Panc1 (cell line): ENCODE results near the gene CFAP141. TPM values are rescaled to one million over a fixed set of nuclear protein-coding genes. Genes with fewer than 3 reads are reported as not detected.

ENCODE experiments used
- ATAC-seq: fragments of 200-7000 bp; cut with Tn5 transposase; 2 replicates; pipeline ENCODE4 v1.9.1; 2020; ENCODE audit warnings: mild to moderate bottlenecking, moderate library complexity
- BruUV-seq: library from RNA; stranded (reverse); fragments of 400-500 nt; replicated peaks from 2 replicates; lab custom pipeline; 2021; lab: Mats Ljungman, UMichigan
- CTCF ChIA-PET: fragments of 300-600 bp; sonication (Branson Sonifier 250); formaldehyde crosslinking; loops from one replicate; lab custom pipeline; 2022; ENCODE audit warnings: antibody characterized with exemption; lab: Charles Lee
- POLR2A ChIA-PET: fragments of 300-600 bp; sonication (Branson Sonifier 250); formaldehyde crosslinking; loops from one replicate; lab custom pipeline; 2022; ENCODE audit warnings: antibody characterized with exemption; lab: Charles Lee
- DNase-seq: peaks from one replicate; pipeline ENCODE4 v3.0.0-alpha.2; 2010; ENCODE audit warnings: low read depth, low spot score
- H3K27ac ChIP-seq: 2 replicates; pipeline ENCODE4 v1.5.1; 2011; ENCODE audit warnings: mild to moderate bottlenecking, low read length, inconsistent platforms
- H3K27me3 ChIP-seq: fragments of 200-500 bp; sonication (Bioruptor generic); 2 replicates; pipeline ENCODE4 v1.6.0; 2014; ENCODE audit warnings: low read length, inconsistent platforms; ENCODE audit not compliant: control insufficient read depth, insufficient read depth
- H3K36me3 ChIP-seq: fragments of 200-500 bp; sonication (Bioruptor generic); 2 replicates; pipeline ENCODE4 v1.5.1; 2014; ENCODE audit warnings: inconsistent platforms, mild to moderate bottlenecking, low read length, moderate library complexity; ENCODE audit not compliant: control insufficient read depth, insufficient read depth
- H3K4me1 ChIP-seq: 2 replicates; pipeline ENCODE4 v1.5.1; 2011; ENCODE audit warnings: inconsistent platforms, mild to moderate bottlenecking, low read length, moderate library complexity; ENCODE audit not compliant: control insufficient read depth, insufficient read depth
- H3K4me3 ChIP-seq, 2 experiments: 2 replicates each; pipeline ENCODE4 v1.5.1; 2011 to 2012; ENCODE audit warnings: low read depth in 2 of 2, low read length in 2 of 2, mild to moderate bottlenecking in 2 of 2, inconsistent platforms in 1 of 2, moderate library complexity in 1 of 2
- H3K9me3 ChIP-seq: fragments of 200-500 bp; sonication (Bioruptor generic); 2 replicates; pipeline ENCODE4 v1.5.1; 2014; ENCODE audit warnings: low read depth, mild to moderate bottlenecking, inconsistent platforms, low read length, moderate library complexity; ENCODE audit not compliant: control insufficient read depth, insufficient read depth
- POLR2AphosphoS5 ChIP-seq: IDR thresholded peaks from 2 replicates; pipeline ENCODE4 v1.6.1; 2012; ENCODE audit warnings: mild to moderate bottlenecking, low read depth, low read length, moderate library complexity
- REST ChIP-seq, 2 experiments: IDR thresholded peaks; 2 replicates each; pipeline ENCODE4 v1.6.1; 2011 to 2012; ENCODE audit warnings: low read depth in 2 of 2, control low read depth in 1 of 2, low read length in 1 of 2, mild to moderate bottlenecking in 1 of 2, moderate library complexity in 1 of 2; ENCODE audit not compliant: insufficient read depth in 1 of 2
- SIN3A ChIP-seq: IDR thresholded peaks from 2 replicates; pipeline ENCODE4 v1.6.1; 2012; ENCODE audit warnings: low read depth, mild to moderate bottlenecking, low read length, moderate library complexity, borderline replicate concordance; ENCODE audit not compliant: insufficient read depth
- TCF7L2 ChIP-seq: IDR thresholded peaks from 2 replicates; pipeline ENCODE4 v1.6.1; 2011; ENCODE audit warnings: mild to moderate bottlenecking, low read depth, low read length, inconsistent platforms
- in situ Hi-C: cut with HindIII; loops from 2 replicates; pipeline ENCODE4 v1.10.0; 2016; ENCODE audit warnings: low sequenced_read_pairs, low pct_unique_long_range_greater_than_20kb
- intact Hi-C: fragments of 100-400 bp; cut with micrococcal nuclease; formaldehyde crosslinking; loops from one replicate; pipeline ENCODE4 v1.10.0; 2022; ENCODE audit not compliant: unreplicated experiment
- total RNA-seq: library from RNA; stranded (reverse); gene quantifications from one replicate; pipeline ENCODE4 v1.2.1, GENCODE V29; 2021; ENCODE audit not compliant: unreplicated experiment
- TF ChIP-seq, protein P1 (sequence below): fragments of 450-650 bp; IDR thresholded peaks from 2 replicates; pipeline ENCODE4 v1.5.1; 2017; ENCODE audit warnings: mild to moderate bottlenecking

The CFAP141 gene
- total RNA-seq, 1 experiment from 2014 or later: not detected

DNA sequence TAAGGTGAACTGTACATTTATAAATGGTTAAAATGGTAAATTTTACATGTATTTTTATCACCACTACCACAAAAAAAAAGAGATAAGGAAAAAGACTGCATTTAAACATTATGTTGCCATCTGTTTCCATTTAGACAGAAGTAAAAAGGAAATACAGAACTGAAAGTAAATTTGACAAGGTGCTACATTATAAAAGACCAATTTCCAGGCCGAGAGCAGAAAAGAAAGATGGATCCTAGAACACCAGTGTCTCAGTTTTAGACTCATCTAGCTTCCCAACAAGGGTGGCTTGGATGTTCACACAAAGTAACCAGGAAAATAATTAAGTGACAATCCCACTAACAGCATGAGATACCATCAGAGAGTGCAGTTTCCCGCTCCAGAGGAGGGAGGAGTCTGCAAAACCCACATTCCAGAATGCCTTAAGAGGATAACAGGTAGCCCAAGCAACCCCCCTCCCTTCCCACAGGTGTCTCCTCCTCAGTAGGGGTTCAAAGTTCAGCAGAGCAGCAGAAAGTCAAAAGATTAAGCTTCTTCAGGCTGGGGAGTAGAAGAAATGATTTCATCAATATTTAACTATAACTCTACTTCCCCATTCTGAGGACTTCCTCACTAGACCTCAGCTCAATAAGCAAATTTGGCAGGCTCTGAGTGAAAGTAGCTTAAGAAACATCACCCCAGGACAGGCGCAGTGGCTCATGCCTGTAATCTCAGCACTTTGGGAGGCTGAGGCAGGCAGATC is 26.0 kb downstream of the CFAP141 start:
- intact Hi-C loops: no loop called here
- H3K4me3 ChIP-seq: peak overlapping the region; percentile 86 to 92; a peak in 3 of 4 replicates
- peaks cover 17% of the 10 kb centered on the region for H3K36me3 ChIP-seq
- no TSS peak for BruUV-seq
- DNase-seq: no peak
- H3K4me1 ChIP-seq: peaks cover 40% of the 10 kb centered on the region
- in situ Hi-C loops: no loop called here
- ChIA-PET CTCF (no interaction called here), POLR2A (no interaction called here)
- no peaks in the 10 kb centered on the region for H3K27me3 ChIP-seq
- TF ChIP-seq, protein P1, sequence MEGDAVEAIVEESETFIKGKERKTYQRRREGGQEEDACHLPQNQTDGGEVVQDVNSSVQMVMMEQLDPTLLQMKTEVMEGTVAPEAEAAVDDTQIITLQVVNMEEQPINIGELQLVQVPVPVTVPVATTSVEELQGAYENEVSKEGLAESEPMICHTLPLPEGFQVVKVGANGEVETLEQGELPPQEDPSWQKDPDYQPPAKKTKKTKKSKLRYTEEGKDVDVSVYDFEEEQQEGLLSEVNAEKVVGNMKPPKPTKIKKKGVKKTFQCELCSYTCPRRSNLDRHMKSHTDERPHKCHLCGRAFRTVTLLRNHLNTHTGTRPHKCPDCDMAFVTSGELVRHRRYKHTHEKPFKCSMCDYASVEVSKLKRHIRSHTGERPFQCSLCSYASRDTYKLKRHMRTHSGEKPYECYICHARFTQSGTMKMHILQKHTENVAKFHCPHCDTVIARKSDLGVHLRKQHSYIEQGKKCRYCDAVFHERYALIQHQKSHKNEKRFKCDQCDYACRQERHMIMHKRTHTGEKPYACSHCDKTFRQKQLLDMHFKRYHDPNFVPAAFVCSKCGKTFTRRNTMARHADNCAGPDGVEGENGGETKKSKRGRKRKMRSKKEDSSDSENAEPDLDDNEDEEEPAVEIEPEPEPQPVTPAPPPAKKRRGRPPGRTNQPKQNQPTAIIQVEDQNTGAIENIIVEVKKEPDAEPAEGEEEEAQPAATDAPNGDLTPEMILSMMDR: no peak
- TF ChIP-seq REST (IDR thresholded peaks at IDR 0.05; ENCODE audit: insufficient read depth in 1 of 2, low read depth in 2 of 2, low read length in 1 of 2): no peak
- TF ChIP-seq SIN3A: no peak
- TF ChIP-seq POLR2AphosphoS5: no peak
- no peak for TF ChIP-seq TCF7L2
- ATAC-seq: no peak
- H3K9me3 ChIP-seq: no peaks in the 10 kb centered on the region
- H3K27ac ChIP-seq: no peak overlapping the region; the same call in 1 of the 2 replicates

DNA sequence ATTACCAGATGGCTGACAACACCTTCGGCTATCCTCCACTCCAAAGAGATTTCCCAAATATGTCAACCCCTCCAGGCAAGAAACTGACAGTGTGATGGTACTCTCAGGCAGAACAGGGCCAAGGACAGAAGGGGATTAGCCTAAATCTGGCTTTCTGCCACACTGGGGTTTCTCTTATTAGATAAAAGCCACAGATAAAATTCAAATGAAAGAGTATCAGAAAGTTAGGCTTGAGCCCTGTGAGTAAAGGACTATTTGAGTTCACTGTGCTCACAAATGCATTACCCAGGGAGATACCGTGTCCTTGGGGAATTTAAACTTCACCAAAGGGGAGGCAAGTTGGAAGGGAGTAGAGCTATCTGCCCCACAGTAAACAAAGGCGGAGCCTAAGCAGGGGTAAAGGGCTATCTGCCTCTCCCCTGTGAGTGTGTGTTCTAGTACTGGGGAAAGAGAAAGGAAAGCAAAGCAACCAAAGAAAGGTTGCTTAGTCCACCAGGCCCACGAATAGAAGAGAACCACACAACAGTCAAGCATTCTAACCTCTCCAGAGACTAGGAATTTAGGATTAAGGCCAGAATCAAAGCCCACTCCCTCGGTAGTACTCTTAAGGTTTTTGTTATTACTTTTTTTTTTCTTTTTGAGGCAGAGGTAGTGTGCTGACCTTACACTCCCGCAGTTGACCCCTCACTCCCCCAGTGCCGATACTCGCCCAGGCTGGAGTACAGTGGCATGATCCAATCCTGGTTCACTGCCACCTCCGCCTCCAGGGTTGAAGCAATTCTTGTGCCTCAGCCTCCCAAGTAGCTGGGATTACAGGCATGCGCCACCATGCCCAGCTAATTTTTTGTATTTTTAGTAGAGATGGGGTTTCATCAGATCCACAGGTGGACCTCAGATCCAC is 27.0 kb downstream of the CFAP141 start:
- Histone ChIP-seq H3K27ac (no peak overlapping the region), H3K4me3 (peak overlapping the region in 1 of 2 experiments; percentile 12; a peak in 1 of 4 replicates), H3K4me1 (peaks cover 40% of the 10 kb centered on the region), H3K27me3 (no peaks in the 10 kb centered on the region), H3K9me3 (no peaks in the 10 kb centered on the region), H3K36me3 (peaks cover 17% of the 10 kb centered on the region)
- no peak for ATAC-seq
- intact Hi-C loops: no loop called here
- CTCF ChIA-PET: no interaction called here
- TF ChIP-seq TCF7L2 (no peak), SIN3A (no peak), POLR2AphosphoS5 (no peak), REST (IDR thresholded peaks at IDR 0.05; ENCODE audit: insufficient read depth in 1 of 2, low read depth in 2 of 2, low read length in 1 of 2) (no peak)
- TF ChIP-seq, protein P1: no peak
- POLR2A ChIA-PET: no interaction called here
- no TSS peak for BruUV-seq
- no peak for DNase-seq
- in situ Hi-C loops: no loop called here
